Fibroblast of the aortic adventitia (primary cell): ENCODE data around the gene XCR1. TPM values are rescaled to one million over a fixed set of nuclear protein-coding genes. Genes with fewer than 3 reads are reported as not detected.
"Not testable (repeated sequence)": the region's sequence is repeated elsewhere in the genome, so short reads cannot be mapped to it uniquely, and the experiment has no call there.

Source experiments
- DNase-seq: peaks from one replicate; pipeline ENCODE4 v3.0.0-alpha.2; 2010; ENCODE audit warnings: low read depth
- H3K4me3 ChIP-seq: 2 replicates; pipeline ENCODE4 v1.5.1; 2011; ENCODE audit warnings: low read depth, mild to moderate bottlenecking, control low read depth, low read length, moderate library complexity
- total RNA-seq: library from RNA; depleted of rRNA; stranded (reverse); fragments of >200 nt; gene quantifications from 2 replicates; pipeline ENCODE4 v1.2.3, GENCODE V29; 2012; ENCODE audit warnings: low replicate concordance
- TF ChIP-seq, protein P1 (sequence below): IDR thresholded peaks from 2 replicates; pipeline ENCODE4 v1.5.1; 2011; ENCODE audit warnings: mild to moderate bottlenecking, low read length, control low read depth, inconsistent platforms; ENCODE audit not compliant: insufficient read depth

XCR1 gene
- total RNA-seq, 1 donor, result not detected

DNA sequence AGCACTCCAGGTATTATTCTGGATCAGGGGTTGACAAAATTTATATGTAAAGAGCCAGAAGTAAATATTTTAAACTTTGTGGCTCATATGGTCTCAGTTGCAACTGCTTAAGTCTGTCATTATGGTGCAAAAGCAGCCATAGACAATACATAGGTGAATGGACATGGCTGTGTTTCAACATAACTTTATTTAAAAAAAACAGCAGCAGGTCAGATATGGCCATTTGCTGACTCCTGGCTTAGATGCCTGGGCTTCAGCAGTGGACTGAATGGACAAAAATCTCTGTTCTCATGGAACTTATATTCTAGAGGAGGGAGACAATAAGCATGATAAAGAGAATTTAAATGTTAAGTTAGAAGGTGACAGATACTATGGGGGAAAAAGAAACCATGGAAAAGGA, 20.0 kb downstream of the XCR1 start:
- TF ChIP-seq, protein P1, sequence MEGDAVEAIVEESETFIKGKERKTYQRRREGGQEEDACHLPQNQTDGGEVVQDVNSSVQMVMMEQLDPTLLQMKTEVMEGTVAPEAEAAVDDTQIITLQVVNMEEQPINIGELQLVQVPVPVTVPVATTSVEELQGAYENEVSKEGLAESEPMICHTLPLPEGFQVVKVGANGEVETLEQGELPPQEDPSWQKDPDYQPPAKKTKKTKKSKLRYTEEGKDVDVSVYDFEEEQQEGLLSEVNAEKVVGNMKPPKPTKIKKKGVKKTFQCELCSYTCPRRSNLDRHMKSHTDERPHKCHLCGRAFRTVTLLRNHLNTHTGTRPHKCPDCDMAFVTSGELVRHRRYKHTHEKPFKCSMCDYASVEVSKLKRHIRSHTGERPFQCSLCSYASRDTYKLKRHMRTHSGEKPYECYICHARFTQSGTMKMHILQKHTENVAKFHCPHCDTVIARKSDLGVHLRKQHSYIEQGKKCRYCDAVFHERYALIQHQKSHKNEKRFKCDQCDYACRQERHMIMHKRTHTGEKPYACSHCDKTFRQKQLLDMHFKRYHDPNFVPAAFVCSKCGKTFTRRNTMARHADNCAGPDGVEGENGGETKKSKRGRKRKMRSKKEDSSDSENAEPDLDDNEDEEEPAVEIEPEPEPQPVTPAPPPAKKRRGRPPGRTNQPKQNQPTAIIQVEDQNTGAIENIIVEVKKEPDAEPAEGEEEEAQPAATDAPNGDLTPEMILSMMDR, result no peak
- no peak overlapping the region for H3K4me3 ChIP-seq

DNA sequence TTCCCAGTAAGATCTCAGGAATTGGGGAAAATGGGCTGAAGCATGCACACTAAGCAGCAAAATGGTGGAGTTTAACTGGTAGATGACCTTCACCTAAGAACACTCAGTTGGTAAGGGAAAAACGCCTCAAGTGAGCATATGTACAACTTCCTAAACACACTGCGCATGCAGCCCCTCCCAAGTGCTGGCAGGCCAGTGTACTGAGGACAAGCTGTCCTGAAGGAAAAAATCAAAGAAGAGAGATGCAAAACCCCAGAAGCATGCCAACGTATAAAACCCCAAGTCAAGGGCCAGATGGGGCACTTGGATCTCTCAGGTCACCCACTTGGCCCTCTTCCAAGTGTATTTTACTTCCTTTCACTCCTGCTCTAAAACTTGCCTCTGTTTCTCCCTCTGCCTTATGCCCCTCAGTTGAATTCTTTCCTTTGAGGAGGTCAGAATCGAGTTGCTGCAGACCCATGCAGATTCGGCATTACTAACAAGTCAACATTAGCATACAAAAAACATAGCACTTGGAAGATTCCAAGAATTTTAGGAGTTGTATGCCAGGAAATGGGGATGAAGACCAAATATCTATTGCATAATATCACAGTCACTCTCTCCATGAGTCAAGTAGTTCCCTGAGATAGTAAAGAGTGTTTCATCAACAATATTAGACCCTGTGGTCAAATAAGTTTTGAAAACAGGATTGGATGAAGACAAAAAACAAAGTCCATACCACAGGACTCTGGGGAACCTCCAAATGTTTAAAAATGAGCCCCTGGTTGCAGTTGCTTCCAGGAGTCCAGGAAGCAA, 20.8 kb downstream of the XCR1 start:
- TF ChIP-seq, protein P1, result no peak
- no peak overlapping the region for H3K4me3 ChIP-seq
- peak; percentile 95 for DNase-seq

More for the DNA sequence above, 20.0 kb downstream of the XCR1 start:
- DNase-seq, result no peak

DNA sequence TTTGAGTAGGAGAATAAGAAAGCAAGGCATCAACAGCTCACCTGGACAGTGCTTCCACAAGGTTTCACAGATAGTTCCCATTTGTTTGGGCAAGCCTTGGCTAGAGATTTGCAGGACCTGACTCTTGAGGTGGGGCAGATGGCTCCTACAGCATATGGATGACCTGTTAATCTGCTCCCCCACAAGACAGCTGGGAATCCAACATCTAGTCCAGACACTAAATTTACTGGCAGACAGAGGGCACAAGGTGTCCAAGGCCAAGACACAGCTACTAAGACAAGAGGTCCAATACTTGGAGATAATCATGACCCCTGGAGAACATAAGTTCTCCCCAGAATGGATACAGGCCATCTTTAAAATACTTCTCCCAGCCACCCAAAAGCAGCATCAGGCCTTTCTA, 23.6 kb downstream of the XCR1 start:
- not testable (repeated sequence) for DNase-seq, H3K4me3 ChIP-seq

DNA sequence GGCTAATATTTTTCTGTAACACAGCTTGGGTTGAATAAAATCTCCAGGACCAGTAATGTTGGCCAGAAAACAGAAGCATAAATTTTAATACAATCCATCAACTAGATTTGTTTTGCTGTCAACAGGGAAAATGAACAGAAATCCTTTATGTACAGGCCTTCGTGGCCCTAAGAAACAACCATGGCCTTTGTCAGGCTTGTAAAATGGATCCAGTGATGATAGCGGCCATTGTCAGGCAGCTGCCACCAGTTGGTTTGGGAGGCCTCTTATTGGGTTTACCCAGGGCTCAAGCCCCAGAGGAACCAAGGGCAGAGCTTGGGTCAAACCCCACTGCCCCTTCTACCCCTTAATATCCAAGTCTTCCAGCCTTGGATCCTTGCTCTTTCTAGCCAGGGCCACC, 26.1 kb downstream of the XCR1 start:
- no peak for DNase-seq
- H3K4me3 ChIP-seq, result no peak overlapping the region
- TF ChIP-seq, protein P1, result no peak

DNA sequence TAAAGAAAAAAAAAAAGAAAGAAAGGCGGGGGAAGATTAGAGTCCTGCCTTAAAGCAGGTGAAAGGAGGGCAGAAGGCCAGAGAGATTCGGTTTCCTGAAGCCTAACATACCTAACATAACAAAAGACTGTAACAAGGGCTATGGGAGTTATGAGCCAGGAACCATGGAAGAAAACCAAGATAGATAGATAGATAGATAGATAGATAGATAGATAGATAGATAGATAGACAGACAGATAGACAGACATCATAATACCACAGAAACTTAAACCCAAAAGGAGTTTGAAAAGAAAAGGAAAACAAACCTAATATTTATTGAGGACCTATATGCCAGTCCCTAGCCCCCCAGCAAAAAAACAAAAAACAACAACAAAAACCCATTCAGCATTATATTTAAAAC, 29.3 kb downstream of the XCR1 start:
- no peak for DNase-seq
- H3K4me3 ChIP-seq, result no peak overlapping the region
- TF ChIP-seq, protein P1, result no peak

DNA sequence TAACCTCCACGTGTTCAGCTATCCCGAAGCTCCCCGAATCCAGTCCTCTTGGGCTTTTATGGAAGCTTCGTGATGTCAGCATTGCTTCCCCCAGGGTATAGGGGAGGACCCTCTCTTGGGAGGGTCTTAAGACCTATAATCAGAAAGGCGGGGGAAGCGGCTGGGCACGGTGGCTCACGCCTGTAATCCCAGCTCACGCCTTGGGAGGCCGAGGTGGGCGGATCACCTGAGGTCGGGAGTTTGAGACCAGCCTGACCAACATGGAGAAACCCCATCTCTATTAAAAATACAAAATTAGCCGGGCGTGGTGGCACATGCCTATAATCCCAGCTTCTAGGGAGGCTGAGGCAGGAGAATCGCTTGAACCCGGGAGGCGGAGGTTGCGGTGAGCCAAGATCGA, 29.8 kb downstream of the XCR1 start:
- H3K4me3 ChIP-seq, DNase-seq: not testable (repeated sequence)

DNA sequence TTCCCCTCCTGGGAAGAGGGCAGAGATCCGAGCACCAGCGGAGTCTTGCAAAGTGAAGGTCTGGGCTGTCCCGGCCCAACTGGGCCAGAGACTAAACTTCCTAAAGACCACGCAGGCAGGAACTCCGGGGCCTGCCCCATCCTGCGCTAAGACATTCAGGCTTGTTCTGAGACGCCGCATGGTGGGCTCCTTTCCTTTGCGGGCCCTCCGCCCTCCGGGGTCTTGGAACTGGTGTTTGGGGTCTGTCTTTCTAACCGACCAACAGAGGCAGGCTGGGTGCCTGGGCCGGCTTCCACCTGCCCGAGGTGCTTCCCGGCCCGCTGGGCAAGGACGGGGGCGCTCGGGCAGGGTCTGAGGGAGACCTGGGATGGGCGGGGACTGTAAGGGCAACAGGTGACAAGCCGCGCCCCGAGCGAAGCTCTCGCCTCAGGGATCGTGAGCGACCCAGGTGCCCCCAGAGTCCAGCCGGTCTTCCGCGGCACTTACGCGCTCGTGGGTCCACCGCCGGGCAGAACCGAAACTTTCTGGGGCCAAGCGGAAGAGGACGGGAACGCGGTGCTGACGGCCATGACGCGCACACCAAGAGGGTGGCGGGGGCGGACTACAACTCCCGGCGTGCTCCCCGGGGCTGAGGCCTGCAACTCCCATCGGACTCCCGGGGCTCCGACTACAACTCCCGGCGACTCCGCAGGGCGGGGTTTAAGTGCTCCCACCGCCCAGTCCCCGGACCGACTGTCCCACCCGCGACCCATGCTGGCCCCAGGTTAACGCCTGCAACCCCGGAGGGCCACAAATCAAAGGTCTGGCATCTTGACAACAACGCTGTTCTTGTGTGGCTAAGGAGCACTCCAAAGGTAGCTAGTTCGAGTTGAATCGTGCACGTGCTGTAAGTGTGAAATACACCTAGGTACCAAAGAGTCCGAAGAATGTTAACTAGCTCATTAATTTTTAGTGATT, 31.8 kb downstream of the XCR1 start, which contains the start of gene FYCO1:
TSS of gene FYCO1 (minus strand) at position 589 of the 957 bp plus-strand sequence. CDS start 10,914 bp downstream, outside the sequence.
- H3K4me3 ChIP-seq, result peak within 1 kb of the TSS; percentile 82
- peak; percentile 87 for DNase-seq
- TF ChIP-seq, protein P1, result no peak
